Esophagus squamous epithelium (tissue), 5 donors: Measurements from ENCODE around the gene SKA2. TPM values are rescaled to one million over a fixed set of nuclear protein-coding genes. Genes with fewer than 3 reads are reported as not detected.
"Not testable (repeated sequence)": the region's sequence is repeated elsewhere in the genome, so short reads cannot be mapped to it uniquely, and the experiment has no call there.

ENCODE experiments used
- DNase-seq: peaks from one replicate; lab custom pipeline; 2025; lab: John Stamatoyannopoulos, UW
- H3K27ac ChIP-seq, 4 donors: fragments of 200-600 bp; sonication (generic); one replicate each; pipeline ENCODE4 v1.5.1; 2016 to 2019; ENCODE audit warnings: mild to moderate bottlenecking in 1 of 4
- H3K27me3 ChIP-seq, 4 donors: fragments of 200-600 bp; sonication (generic); 1 replicate in 3 of 4; 2 replicates in 1 of 4; pipeline versions ENCODE4 v1.5.1 to v1.6.0; 2017 to 2021; ENCODE audit warnings: antibody characterized with exemption in 1 of 4
- H3K36me3 ChIP-seq, 3 donors: fragments of 200-600 bp; sonication (generic); one replicate each; pipeline ENCODE4 v1.5.1; 2016 to 2019
- H3K4me1 ChIP-seq, 3 donors: fragments of 200-600 bp; sonication (generic); one replicate each; pipeline ENCODE4 v1.5.1; 2017 to 2019
- H3K4me3 ChIP-seq, 4 donors: fragments of 200-600 bp; sonication (generic); 1 replicate in 3 of 4; 2 replicates in 1 of 4; pipeline ENCODE4 v1.5.1; 2016 to 2019; ENCODE audit warnings: mild to moderate bottlenecking in 2 of 4, moderate library complexity in 1 of 4
- H3K9me3 ChIP-seq, 3 donors: fragments of 200-600 bp; sonication (generic); one replicate each; pipeline ENCODE4 v1.5.1; 2016 to 2019
- POLR2A ChIP-seq, 4 donors: fragments of 450-650 bp; IDR thresholded peaks; one replicate each; pipeline ENCODE4 v1.6.1; 2017; ENCODE audit warnings: antibody characterized with exemption in 4 of 4, mild to moderate bottlenecking in 4 of 4, moderate library complexity in 3 of 4
- WGBS, 2 donors: methylation state at CpG; one replicate each; pipeline ENCODE4 v1.1.5; 2018; 5-methylcytosine and 5-hydroxymethylcytosine counted together
- intact Hi-C: fragments of 100-400 bp; cut with DNase I; formaldehyde crosslinking; loops from one replicate; pipeline ENCODE4 v1.15.0; 2022
- total RNA-seq, 4 donors: library from RNA; depleted of rRNA; stranded (reverse); fragments of >200 nt; gene quantifications; one replicate each; pipeline ENCODE4 v1.1.0, GENCODE V29; 2016
- TF ChIP-seq, protein P1 (sequence below), 6 experiments: fragments of 450-650 bp in 4 of 6; fragments of 200-600 bp in 2 of 6; sonication (generic) in 2 of 6; IDR thresholded peaks; one replicate each; pipeline ENCODE4 v1.5.1; 2016 to 2019; ENCODE audit warnings: antibody characterized with exemption in 6 of 6, mild to moderate bottlenecking in 4 of 6, moderate library complexity in 4 of 6
- donor health status: DM: yes; HTN: yes; CAD: no.

Gene SKA2
- total RNA-seq, 4 donors from 2014 or later, result 12.5 to 57.2 (median 37.6) TPM

DNA sequence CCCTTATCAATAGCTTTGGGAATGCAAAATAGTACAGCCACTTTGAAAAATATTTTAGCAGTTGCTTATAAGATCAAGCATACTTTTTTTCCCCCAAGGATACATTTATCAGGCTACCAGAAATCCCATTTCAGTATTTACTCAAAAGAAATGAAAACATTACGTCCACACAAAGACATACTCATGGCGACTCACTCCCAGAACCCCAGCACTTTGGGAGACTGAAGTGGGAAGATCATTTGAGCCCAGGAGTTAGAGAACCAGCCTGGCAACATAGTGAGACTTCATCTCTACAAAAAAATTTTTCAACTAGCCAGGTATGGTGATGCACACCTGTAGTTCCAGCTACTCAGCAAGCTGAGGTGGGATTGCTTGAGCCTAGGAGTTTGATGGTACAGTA, 5.9 kb downstream of the SKA2 start:
- no peak for TF ChIP-seq POLR2A (IDR thresholded peaks at IDR 0.05)
- TF ChIP-seq, protein P1, sequence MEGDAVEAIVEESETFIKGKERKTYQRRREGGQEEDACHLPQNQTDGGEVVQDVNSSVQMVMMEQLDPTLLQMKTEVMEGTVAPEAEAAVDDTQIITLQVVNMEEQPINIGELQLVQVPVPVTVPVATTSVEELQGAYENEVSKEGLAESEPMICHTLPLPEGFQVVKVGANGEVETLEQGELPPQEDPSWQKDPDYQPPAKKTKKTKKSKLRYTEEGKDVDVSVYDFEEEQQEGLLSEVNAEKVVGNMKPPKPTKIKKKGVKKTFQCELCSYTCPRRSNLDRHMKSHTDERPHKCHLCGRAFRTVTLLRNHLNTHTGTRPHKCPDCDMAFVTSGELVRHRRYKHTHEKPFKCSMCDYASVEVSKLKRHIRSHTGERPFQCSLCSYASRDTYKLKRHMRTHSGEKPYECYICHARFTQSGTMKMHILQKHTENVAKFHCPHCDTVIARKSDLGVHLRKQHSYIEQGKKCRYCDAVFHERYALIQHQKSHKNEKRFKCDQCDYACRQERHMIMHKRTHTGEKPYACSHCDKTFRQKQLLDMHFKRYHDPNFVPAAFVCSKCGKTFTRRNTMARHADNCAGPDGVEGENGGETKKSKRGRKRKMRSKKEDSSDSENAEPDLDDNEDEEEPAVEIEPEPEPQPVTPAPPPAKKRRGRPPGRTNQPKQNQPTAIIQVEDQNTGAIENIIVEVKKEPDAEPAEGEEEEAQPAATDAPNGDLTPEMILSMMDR (IDR thresholded peaks at IDR 0.05), result no peak
- intact Hi-C loops, result no loop called here
- H3K4me1 ChIP-seq, result peaks cover 0 to 48% (median 8%) of the 10 kb centered on the region in 3 donors
- no peak for DNase-seq
- H3K4me3 ChIP-seq, result no peak overlapping the region
- H3K27ac ChIP-seq, result no peak overlapping the region
- 53 to 84% methylated on average over 2 of the region's 2 CpGs for WGBS, 2 donors
- H3K36me3 ChIP-seq, result no peaks in the 10 kb centered on the region
- no peaks in the 10 kb centered on the region for H3K27me3 ChIP-seq
- H3K9me3 ChIP-seq, result no peaks in the 10 kb centered on the region

DNA sequence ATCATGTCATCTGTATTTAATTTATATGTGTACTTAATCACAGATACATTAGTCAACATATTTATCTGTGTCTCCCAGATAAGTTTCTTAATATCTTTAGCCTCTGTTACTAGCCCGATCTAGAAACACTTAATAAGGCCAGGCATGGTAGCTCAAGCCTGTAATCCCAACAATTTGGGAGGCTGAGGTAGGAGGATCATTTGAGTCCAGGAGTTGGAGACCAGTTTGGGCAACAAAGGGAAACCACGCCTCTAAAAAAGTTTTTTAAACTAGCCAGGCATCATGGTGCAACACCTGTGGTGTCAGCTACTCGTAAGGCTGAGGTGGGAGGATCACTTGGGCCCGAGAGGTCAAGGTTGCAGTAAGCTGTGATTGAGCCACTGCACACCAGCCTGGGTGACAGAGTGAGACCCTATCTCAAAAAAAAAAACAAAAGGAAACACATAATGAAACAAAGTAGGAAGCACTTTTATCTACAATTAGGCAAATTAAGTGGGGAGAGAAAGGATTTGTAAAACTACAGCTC, 9.4 kb downstream of the SKA2 start:
- H3K4me3 ChIP-seq, result no peak overlapping the region
- no peak overlapping the region for H3K27ac ChIP-seq
- intact Hi-C loops, result no loop called here
- 89 to 90% methylated on average over 4 of the region's 4 CpGs for WGBS, 2 donors
- no peaks in the 10 kb centered on the region for H3K36me3 ChIP-seq
- TF ChIP-seq POLR2A (IDR thresholded peaks at IDR 0.05), result no peak
- TF ChIP-seq, protein P1 (IDR thresholded peaks at IDR 0.05), result no peak
- no peak for DNase-seq
- no peaks in the 10 kb centered on the region for H3K27me3 ChIP-seq
- H3K9me3 ChIP-seq, result no peaks in the 10 kb centered on the region
- H3K4me1 ChIP-seq, result peaks cover 0 to 13% (median 0%) of the 10 kb centered on the region in 3 donors

DNA sequence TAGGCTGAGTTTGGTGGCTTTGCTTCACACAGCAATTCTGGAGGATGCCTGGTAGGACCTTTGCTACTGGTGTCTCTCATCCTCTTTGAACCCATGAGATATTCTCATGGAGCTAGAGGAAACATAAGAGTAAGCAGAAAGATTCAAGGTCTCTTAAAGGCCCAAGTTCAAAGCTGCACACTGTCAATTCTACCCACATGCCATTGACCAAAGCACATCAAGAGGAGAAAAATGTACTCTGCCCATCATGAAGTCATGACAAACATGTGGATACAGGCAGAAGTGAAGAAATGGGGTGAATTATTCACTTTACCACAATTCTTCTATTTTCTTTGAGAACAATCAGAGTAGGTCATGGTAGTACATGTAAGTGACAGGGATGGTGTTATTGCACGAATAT, 13.1 kb downstream of the SKA2 start:
- TF ChIP-seq POLR2A (IDR thresholded peaks at IDR 0.05), result no peak
- TF ChIP-seq, protein P1 (IDR thresholded peaks at IDR 0.05), result no peak
- intact Hi-C loops, result no loop called here
- H3K36me3 ChIP-seq, result no peaks in the 10 kb centered on the region
- peaks cover 0 to 21% (median 0%) of the 10 kb centered on the region in 3 donors for H3K4me1 ChIP-seq
- no peak for DNase-seq
- no peaks in the 10 kb centered on the region for H3K9me3 ChIP-seq
- WGBS, 2 donors, result 39 to 46% methylated on average over 1 of the region's 1 CpG
- no peaks in the 10 kb centered on the region for H3K27me3 ChIP-seq
- H3K27ac ChIP-seq, result no peak overlapping the region
- no peak overlapping the region for H3K4me3 ChIP-seq

DNA sequence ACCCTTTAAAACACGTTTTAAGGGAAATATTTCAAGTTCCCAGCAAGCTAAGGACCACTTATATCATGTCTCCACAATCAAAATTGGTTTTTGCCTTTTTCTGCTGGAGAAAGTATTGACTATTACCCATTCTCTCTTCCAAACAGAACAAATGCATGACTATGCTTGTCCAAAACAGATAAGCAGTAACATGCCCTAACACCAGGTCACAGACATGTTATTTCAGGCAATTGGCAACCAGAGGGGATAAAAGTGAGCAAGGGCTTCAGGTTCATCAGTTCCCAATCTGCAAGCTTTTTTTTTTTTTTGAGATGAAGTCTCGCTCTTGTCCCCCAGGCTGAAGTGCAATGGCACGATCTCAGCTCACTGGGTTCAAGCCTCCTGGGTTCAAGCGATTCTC, 15.0 kb downstream of the SKA2 start:
- Histone ChIP-seq H3K27ac (peak overlapping the region in 3 of 4 donors; percentile 47 to 65 (median 56)), H3K9me3 (no peaks in the 10 kb centered on the region), H3K27me3 (no peaks in the 10 kb centered on the region), H3K4me1 (peaks cover 0 to 21% (median 0%) of the 10 kb centered on the region in 3 donors), H3K36me3 (no peaks in the 10 kb centered on the region), H3K4me3 (no peak overlapping the region)
- intact Hi-C loops, result no loop called here
- 51 to 72% methylated on average over 3 to 4 of the region's 4 CpGs for WGBS, 2 donors
- DNase-seq, result no peak
- TF ChIP-seq, protein P1 (IDR thresholded peaks at IDR 0.05), result no peak
- no peak for TF ChIP-seq POLR2A (IDR thresholded peaks at IDR 0.05)

DNA sequence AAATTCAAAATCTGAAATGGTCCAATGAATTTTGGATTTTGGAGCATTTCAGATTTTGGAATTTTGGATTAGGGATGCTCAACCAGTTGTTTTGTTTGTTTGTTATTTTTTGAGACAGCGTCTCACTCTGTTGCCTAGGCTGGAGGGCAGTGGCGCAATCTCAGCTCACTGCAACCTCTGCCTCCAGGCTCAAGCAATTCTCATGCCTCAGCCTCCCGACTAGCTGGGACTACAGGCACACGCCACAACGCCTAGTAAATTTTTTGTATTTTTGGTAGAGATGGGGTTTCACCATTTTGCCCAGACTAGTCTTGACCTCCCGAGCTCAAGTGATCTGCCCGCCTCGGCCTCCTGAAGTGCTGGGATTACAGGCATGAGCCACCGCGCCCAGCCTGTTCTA, 16.6 kb downstream of the SKA2 start:
- H3K4me1 ChIP-seq, result peaks cover 0 to 21% (median 0%) of the 10 kb centered on the region in 3 donors
- intact Hi-C loops, result not testable (repeated sequence)

More for the DNA sequence above, 16.6 kb downstream of the SKA2 start:
- not testable (repeated sequence) for H3K9me3 ChIP-seq, H3K27me3 ChIP-seq, H3K4me3 ChIP-seq, DNase-seq, H3K36me3 ChIP-seq
- 78 to 86% methylated on average over 10 of the region's 10 CpGs for WGBS, 2 donors
- peak overlapping the region in 3 of 4 donors; percentile 47 to 65 (median 56) for H3K27ac ChIP-seq
